Ishikawa (cell line): Measurements from ENCODE around the gene ATP6V1C2.

Experiments used
- CEBPB ChIP-seq: IDR thresholded peaks from 2 replicates; pipeline ENCODE4 v1.6.1; 2012
- CREB1 ChIP-seq: IDR thresholded peaks from 2 replicates; pipeline ENCODE4 v1.6.1; 2012; ENCODE audit warnings: low read depth
- EGR1 ChIP-seq: IDR thresholded peaks from 2 replicates; pipeline ENCODE4 v1.6.1; 2012
- EP300 ChIP-seq: IDR thresholded peaks from 2 replicates; pipeline ENCODE4 v1.6.1; 2012; ENCODE audit warnings: borderline replicate concordance
- FOXM1 ChIP-seq: IDR thresholded peaks from 2 replicates; pipeline ENCODE4 v1.6.1; 2012; ENCODE audit warnings: low read depth, borderline replicate concordance
- MAX ChIP-seq: IDR thresholded peaks from 2 replicates; pipeline ENCODE4 v1.6.1; 2012
- NFIC ChIP-seq: IDR thresholded peaks from 2 replicates; pipeline ENCODE4 v1.6.1; 2012
- RAD21 ChIP-seq: IDR thresholded peaks from 2 replicates; pipeline ENCODE4 v1.6.1; 2012; ENCODE audit warnings: low read depth
- REST ChIP-seq: IDR thresholded peaks from 2 replicates; pipeline ENCODE4 v1.6.1; 2012; ENCODE audit warnings: low read depth, mild to moderate bottlenecking
- TAF1 ChIP-seq: IDR thresholded peaks from 2 replicates; pipeline ENCODE4 v1.6.1; 2012; ENCODE audit warnings: low read depth, mild to moderate bottlenecking
- TCF12 ChIP-seq: IDR thresholded peaks from 2 replicates; pipeline ENCODE4 v1.6.1; 2012; ENCODE audit warnings: low read depth
- TEAD4 ChIP-seq: IDR thresholded peaks from 2 replicates; pipeline ENCODE4 v1.6.1; 2012
- USF1 ChIP-seq: IDR thresholded peaks from 2 replicates; pipeline ENCODE4 v1.6.1; 2012
- YY1 ChIP-seq: IDR thresholded peaks from 2 replicates; pipeline ENCODE4 v1.6.1; 2012; ENCODE audit warnings: low read depth

- no peak for TF ChIP-seq REST
- no peak for TF ChIP-seq CREB1
- TF ChIP-seq FOXM1: no peak
- TF ChIP-seq EP300: no peak
- no peak for TF ChIP-seq USF1
- no peak for TF ChIP-seq CEBPB
- no peak for TF ChIP-seq MAX
- no peak for TF ChIP-seq TEAD4
- no peak for TF ChIP-seq RAD21
- TF ChIP-seq NFIC: no peak
- TF ChIP-seq EGR1: no peak
- no peak for TF ChIP-seq TAF1
- no peak for TF ChIP-seq YY1
- no peak for TF ChIP-seq TCF12
These were observed 62.0 kb downstream of the ATP6V1C2 start for GRCh38 chr2:10783421-10783820.
